PC-9 (cell line): ENCODE measurements around the gene PODXL. TPM values are rescaled to one million over a fixed set of nuclear protein-coding genes. Genes with fewer than 3 reads are reported as not detected.

Experiments
- BruUV-seq: library from RNA; stranded (reverse); fragments of 400-500 nt; replicated peaks from 2 replicates; lab custom pipeline; 2021; lab: Mats Ljungman, UMichigan
- CTCF ChIA-PET: fragments of 300-600 bp; sonication (Branson Sonifier 250); formaldehyde crosslinking; loops from one replicate; lab custom pipeline; 2022; ENCODE audit warnings: antibody characterized with exemption; lab: Charles Lee
- POLR2A ChIA-PET: fragments of 300-600 bp; sonication (Branson Sonifier 250); formaldehyde crosslinking; loops from one replicate; lab custom pipeline; 2022; ENCODE audit warnings: antibody characterized with exemption; ENCODE audit not compliant: unreplicated experiment; lab: Charles Lee
- DNase-seq, 2 experiments: peaks; one replicate each; pipeline versions ENCODE4 v3.0.0 to v3.0.0-alpha.2; 2015 to 2022; ENCODE audit warnings: mixed read lengths in 1 of 2
- H2AFZ ChIP-seq: fragments of 200-600 bp; sonication (generic); 2 replicates; pipeline ENCODE4 v1.8.1; 2017; ENCODE audit warnings: antibody characterized with exemption
- H3F3A ChIP-seq: fragments of 200-600 bp; sonication (generic); 2 replicates; pipeline ENCODE4 v1.8.1; 2017; ENCODE audit warnings: antibody characterized with exemption, mild to moderate bottlenecking, low read depth; ENCODE audit not compliant: insufficient read depth
- H3K27ac ChIP-seq: fragments of 200-600 bp; sonication (generic); 2 replicates; pipeline ENCODE4 v1.6.1; 2016; ENCODE audit warnings: mixed run types
- H3K27me3 ChIP-seq: fragments of 200-600 bp; sonication (generic); 2 replicates; pipeline ENCODE4 v1.6.1; 2016; ENCODE audit warnings: low read depth, mixed run types; ENCODE audit not compliant: insufficient read depth
- H3K36me3 ChIP-seq: fragments of 200-600 bp; sonication (generic); 2 replicates; pipeline ENCODE4 v1.6.1; 2016; ENCODE audit warnings: low read depth, mixed run types
- H3K4me1 ChIP-seq: fragments of 200-600 bp; sonication (generic); replicated peaks from 2 replicates; pipeline ENCODE4 v1.6.1; 2016; ENCODE audit warnings: mixed run types; ENCODE audit not compliant: insufficient read depth
- H3K4me2 ChIP-seq: fragments of 200-600 bp; sonication (generic); 2 replicates; pipeline ENCODE4 v1.6.1; 2017; ENCODE audit warnings: mixed run types
- H3K4me3 ChIP-seq: fragments of 200-600 bp; sonication (generic); 2 replicates; pipeline ENCODE4 v1.6.1; 2016; ENCODE audit warnings: mixed run types
- H3K79me2 ChIP-seq: fragments of 200-600 bp; sonication (generic); 2 replicates; pipeline ENCODE4 v1.6.1; 2017; ENCODE audit warnings: low read depth, mixed run types
- H3K9me2 ChIP-seq: fragments of 200-600 bp; sonication (generic); 2 replicates; pipeline ENCODE4 v1.8.1; 2017; ENCODE audit warnings: mild to moderate bottlenecking; ENCODE audit not compliant: insufficient read depth
- H3K9me3 ChIP-seq: fragments of 200-600 bp; sonication (generic); 2 replicates; pipeline ENCODE4 v1.8.1; 2016; ENCODE audit warnings: low read depth; ENCODE audit not compliant: insufficient read depth
- H4K20me1 ChIP-seq: fragments of 200-600 bp; sonication (generic); 2 replicates; pipeline ENCODE4 v1.8.1; 2017; ENCODE audit not compliant: insufficient read depth
- CTCF ChIP-seq: fragments of 200-600 bp; sonication (generic); conservative IDR thresholded peaks from 2 replicates; pipeline ENCODE4 v1.6.1; 2017; ENCODE audit warnings: mixed run types, antibody characterized with exemption, mild to moderate bottlenecking, moderate library complexity
- EZH2 ChIP-seq: fragments of 200-600 bp; sonication (generic); IDR thresholded peaks from 2 replicates; pipeline ENCODE4 v1.8.0; 2017; ENCODE audit warnings: antibody characterized with exemption, low read depth
- intact Hi-C: fragments of 100-400 bp; cut with micrococcal nuclease; formaldehyde crosslinking; loops from one replicate; pipeline ENCODE4 v1.10.0; 2022; ENCODE audit not compliant: unreplicated experiment
- total RNA-seq: library from RNA; stranded (reverse); gene quantifications from 2 replicates; pipeline ENCODE4 v1.2.3, GENCODE V29; 2021

The PODXL gene
- total RNA-seq, 1 experiment from 2014 or later, result 75.3 TPM

DNA sequence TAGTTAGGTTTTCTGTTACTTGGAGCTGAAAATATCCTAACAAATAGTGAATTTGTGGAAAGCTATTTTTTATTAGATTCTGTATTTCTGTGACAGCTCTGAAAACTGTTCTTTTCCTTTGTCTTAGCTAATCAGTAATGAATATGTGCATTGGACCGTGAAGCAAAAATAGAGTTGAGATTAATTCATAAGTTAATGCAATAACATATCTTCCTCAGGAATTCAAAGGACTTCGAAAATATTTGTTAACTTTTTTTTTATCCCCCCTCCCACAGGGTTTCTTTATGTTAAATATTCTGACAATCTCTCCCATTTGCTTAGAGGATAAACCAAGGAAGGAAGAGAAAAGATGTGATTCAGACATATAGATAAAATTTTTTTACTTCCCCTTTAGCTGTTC is 101.4 kb downstream of the PODXL start:
- BruUV-seq, result no TSS peak
- Histone ChIP-seq H3K4me3 (no peak overlapping the region), H3K9me3 (no peaks in the 10 kb centered on the region), H3K4me1 (peaks cover 9% of the 10 kb centered on the region), H3K9me2 (peaks cover 8% of the 10 kb centered on the region), H2AFZ (no peak overlapping the region), H3K27me3 (no peaks in the 10 kb centered on the region), H3F3A (peaks cover 6% of the 10 kb centered on the region; the same call in 1 of the 2 replicates), H3K27ac (no peak overlapping the region), H3K36me3 (peaks cover 26% of the 10 kb centered on the region), H4K20me1 (no peaks in the 10 kb centered on the region), H3K79me2 (no peaks in the 10 kb centered on the region), H3K4me2 (no peak overlapping the region)
- no peak for DNase-seq
- TF ChIP-seq EZH2 (no peak), CTCF (no peak)
- intact Hi-C loops, result no loop called here
- POLR2A ChIA-PET, result no interaction called here
- CTCF ChIA-PET, result no interaction called here

GRCh38 chr7:131454498-131454897 is 101.9 kb downstream of the PODXL start:
- no peaks in the 10 kb centered on the region for H4K20me1 ChIP-seq
- no peak overlapping the region for H3K4me2 ChIP-seq
- DNase-seq, result no peak
- no peak overlapping the region for H3K4me3 ChIP-seq
- peaks cover 8% of the 10 kb centered on the region for H3K9me2 ChIP-seq
- intact Hi-C loops, result no loop called here
- H3K9me3 ChIP-seq, result no peaks in the 10 kb centered on the region
- H3F3A ChIP-seq, result peaks cover 6% of the 10 kb centered on the region; the same call in 1 of the 2 replicates
- no TSS peak for BruUV-seq
- POLR2A ChIA-PET, result no interaction called here
- H3K36me3 ChIP-seq, result peaks cover 24% of the 10 kb centered on the region
- H3K4me1 ChIP-seq, result peaks cover 9% of the 10 kb centered on the region
- CTCF ChIA-PET, result no interaction called here
- H3K79me2 ChIP-seq, result no peaks in the 10 kb centered on the region
- H2AFZ ChIP-seq, result no peak overlapping the region
- no peak for TF ChIP-seq EZH2
- H3K27ac ChIP-seq, result no peak overlapping the region
- no peaks in the 10 kb centered on the region for H3K27me3 ChIP-seq

Other genes with a start within 250 kb of the PODXL start
- gene MKLN1, start 228.8 kb downstream of the PODXL start, total RNA-seq, result 60.1 and 61.1 TPM in 2 replicates